Kidney tubule cell (primary cell): ENCODE measurements around the gene LRRC36.
"Not testable (repeated sequence)": the region's sequence is repeated elsewhere in the genome, so short reads cannot be mapped to it uniquely, and the experiment has no call there.

Experiments
- DNase-seq: peaks from one replicate; pipeline ENCODE4 v3.0.0-alpha.2; 2018; ENCODE audit warnings: low spot score

LRRC36 gene

DNA sequence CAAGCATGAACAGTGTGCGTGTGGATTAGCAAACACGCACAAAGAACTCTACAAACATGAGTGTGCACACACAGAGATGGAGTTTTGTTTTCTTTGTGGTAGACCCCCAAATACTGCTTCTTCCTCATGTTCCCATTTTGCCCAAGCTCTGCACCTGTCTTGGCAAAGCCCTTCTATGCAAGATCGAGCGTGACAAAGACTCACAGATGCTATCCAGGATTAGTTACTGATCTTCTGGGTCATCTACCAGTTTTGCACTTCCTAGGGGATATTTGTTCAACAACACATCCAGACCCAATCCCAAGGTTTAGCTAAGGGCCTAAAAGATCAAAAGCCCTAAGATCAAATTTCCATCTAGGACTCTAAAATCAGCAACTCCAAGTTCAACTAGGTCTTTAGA is 16.0 kb downstream of the LRRC36 start:
- no peak for DNase-seq

GRCh38 chr16:67345401-67345800 is 18.8 kb downstream of the LRRC36 start:
- no peak for DNase-seq

DNA sequence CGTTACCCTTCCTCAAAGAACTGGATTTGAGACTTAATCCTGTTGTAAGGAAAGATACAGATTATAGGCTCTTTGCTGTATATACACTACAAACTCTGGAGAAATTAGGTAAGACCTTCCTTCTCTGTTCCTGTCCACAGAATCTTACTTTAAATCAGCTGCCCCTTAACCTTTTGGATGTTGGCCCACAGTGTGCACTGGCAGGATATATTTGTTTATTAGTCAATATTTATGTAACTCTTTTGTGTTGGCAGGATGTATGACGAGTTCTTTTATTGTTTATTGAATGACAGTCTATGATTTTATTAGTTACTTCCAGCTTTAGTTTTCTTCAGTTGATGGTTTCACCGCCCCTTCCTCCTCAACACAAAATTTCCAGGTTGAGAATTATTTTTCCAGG is 19.7 kb downstream of the LRRC36 start:
- no peak for DNase-seq

DNA sequence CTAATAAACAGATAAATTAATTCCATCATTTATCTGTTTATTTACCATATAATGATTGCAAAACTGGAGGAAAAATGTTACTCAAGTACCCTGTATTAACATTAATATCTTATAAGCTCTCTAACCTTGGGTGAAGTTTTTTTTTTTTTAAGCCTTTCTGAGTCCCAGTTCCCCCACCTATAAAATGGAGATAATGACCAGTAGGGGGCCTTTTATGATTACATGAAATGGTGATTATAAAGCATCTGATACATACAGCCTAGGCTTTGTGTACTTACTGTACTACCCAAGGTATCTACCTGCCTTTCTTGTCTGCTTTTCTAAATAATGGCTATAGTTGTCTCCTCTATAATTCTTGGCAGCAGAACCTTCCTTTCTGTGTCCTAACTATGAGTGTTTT is 22.6 kb downstream of the LRRC36 start:
- peak; percentile 33 for DNase-seq

- no peak for DNase-seq
Observed at GRCh38 chr16:67350324-67350723, 23.7 kb downstream of the LRRC36 start.

- not testable (repeated sequence) for DNase-seq
Observed at GRCh38 chr16:67352463-67352862, 25.8 kb downstream of the LRRC36 start.

- DNase-seq = no peak
Observed at GRCh38 chr16:67356396-67356795, 29.8 kb downstream of the LRRC36 start.

- DNase-seq = no peak
Observed at GRCh38 chr16:67357561-67357960, 30.9 kb downstream of the LRRC36 start.

- DNase-seq = not testable (repeated sequence)
Observed at GRCh38 chr16:67359540-67360269, 33.1 kb downstream of the LRRC36 start.

GRCh38 chr16:67361038-67361437 is 34.4 kb downstream of the LRRC36 start:
- DNase-seq = no peak

DNA sequence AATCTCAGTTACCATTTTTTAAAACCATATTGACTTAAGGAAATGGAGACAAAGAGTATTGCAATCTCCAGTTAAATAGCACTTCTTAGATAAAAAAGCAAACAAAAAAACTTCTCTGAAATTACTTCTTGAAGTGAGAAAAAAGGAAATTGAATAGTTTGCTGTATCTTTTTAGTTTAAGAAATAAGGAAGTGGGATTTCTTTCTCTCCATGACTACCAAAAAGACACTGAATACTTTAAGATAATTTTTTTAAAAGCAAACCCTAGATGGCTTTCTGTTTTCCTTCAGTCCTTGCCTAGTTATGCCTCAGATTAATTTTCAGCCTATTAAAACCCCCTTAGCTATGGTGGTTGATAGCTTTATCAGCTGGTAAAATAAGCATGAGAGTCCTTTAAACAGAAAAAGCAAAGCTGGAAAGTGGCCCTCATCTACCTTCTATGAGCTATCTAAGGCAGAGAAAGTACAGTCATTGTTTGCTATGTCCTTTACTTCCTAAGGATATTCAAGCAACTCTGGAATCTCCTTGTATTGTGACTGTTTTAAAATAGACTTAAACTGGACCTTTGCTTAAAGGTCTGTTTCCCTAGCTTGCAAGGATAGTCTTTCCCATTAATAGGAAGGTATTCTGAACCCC is 38.1 kb downstream of the LRRC36 start:
- DNase-seq = no peak

GRCh38 chr16:67370661-67371060 is 44.0 kb downstream of the LRRC36 start:
- DNase-seq = no peak

DNA sequence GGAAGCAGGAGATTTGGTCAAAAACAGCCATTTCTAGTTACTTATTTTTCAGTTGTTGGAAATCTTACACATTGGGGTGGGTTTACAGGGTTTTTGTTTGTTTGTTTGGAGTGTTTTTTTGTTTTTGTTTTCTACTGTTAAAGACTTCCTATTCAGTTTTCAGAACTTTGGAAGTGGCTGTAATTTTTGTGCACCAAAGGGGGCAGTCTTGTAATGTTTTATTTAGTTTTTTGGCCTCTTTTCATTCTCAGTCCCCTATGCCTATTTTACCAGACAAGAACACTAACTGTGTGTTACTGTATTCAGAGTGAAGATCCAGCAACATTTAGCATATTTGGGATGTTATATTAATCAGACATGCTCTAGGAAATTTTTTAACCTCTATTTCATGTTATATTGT is 46.0 kb downstream of the LRRC36 start:
- DNase-seq = no peak

DNA sequence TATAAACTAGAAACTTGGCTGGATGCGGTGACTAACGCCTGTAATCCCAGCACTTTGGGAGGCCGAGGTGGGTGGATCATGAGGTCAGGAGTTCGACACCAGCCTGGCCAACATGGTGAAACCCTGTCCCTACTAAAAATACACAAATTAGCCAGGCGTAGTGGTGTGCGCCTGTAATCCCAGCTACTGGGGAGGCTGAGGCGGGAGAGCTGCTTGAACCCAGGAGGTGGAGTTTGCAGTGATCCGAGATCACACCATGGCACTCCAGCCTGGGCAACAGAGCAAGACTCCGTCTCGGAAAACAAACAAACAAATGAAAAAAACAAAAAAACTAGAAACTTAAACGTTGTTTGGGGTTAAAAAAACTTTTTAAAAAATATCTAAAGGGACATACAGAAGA is 49.4 kb downstream of the LRRC36 start:
- DNase-seq = not testable (repeated sequence)

DNA sequence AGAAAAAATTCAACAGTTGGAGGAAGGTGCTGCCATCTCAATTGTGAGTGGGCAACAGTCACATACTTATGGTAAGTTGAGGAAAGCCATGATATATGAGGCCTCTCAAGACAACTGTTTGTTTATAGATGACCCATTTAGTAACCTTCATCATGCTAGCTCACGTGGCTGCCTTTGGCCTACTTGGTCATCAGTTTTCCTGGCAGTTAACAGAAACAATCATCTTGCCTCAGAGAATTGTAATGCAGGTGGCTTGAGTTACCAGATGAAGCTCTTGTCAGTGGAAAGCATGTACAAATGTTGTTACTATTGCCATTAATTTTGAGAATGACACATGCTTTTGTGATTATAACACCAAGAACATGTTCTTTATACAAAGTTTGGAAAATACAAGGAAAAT is 52.0 kb downstream of the LRRC36 start:
- no peak for DNase-seq

DNA sequence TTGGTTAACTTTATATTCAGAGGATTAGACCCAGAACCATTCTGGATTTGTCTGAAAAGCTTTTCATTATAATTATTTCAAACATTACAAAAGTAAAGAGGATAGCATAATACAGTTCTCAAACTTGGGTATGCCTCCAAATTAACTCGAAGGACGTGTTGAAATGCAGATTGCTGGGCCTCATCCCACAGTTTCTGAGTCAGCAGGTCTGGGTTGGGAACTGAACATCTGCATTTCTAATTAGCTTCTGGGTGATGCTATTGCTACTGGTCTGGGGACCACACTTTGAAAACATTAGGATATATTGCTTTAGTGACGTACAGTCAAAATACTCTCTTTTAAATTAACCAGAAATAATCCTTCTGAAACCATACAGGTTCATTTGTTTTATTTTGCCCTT is 56.7 kb downstream of the LRRC36 start:
- no peak for DNase-seq

DNA sequence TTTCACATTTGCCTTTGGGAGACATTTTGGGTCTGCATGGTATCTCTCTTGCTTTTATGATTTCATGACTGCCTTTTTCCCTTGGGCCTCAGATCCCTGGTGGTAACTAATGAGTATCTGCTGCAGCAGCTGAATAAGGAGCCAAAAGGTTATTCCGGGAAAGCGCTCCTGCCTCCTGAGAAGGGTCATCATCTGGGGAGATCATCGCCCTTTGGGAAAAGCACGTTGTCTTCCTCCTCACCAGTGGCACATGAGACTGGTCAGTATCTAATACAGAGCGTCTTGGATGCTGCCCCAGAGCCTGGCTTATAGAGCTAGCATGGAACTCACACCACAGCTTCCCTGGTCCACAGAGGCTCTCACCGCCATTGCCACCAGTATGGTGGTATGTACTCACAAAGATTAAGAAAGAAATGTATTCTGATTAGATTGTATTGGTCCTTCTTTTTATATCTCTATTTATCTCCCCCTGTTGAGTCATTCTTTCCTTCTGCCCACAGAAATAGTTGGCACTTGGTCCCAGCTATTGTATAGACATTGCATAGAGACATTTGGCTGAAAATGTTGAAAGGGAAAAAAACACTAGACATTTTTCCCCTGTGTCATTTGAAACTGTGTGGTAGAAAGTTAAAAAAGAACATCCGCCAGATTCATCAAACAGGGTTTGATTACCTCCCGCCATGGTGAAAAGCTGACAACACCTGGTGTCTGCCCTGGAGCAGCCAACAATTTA is 58.3 kb downstream of the LRRC36 start:
- no peak for DNase-seq

DNA sequence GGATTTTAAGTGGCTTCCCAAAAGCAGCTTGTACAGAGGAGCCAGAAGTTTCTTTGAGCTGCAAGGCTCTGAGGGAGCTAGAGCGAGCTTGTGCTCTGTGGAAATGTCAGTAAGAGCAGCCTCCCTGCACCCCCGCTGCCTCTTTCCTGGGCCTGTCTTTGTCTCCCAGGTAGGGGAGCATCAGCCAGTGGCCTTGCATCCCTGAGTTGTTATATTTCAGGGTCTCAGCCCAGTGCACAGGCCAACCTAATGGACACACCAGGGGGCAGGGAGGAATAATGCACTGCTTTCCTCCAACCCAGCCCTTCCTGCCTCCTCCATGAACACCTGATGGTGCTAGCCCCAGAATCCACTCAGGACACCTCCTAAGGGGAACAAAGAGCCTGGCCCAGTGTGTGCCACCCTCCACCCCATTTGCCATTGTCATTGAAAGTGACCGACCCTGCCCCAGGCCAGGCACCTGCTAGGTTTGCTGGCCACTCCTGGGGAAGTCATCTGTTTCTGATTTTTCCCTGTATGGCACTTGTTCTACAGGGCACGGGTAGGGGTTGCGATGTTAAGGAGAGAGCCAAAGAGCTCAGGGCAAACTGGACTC is 60.3 kb downstream of the LRRC36 start:
- no peak for DNase-seq

DNA sequence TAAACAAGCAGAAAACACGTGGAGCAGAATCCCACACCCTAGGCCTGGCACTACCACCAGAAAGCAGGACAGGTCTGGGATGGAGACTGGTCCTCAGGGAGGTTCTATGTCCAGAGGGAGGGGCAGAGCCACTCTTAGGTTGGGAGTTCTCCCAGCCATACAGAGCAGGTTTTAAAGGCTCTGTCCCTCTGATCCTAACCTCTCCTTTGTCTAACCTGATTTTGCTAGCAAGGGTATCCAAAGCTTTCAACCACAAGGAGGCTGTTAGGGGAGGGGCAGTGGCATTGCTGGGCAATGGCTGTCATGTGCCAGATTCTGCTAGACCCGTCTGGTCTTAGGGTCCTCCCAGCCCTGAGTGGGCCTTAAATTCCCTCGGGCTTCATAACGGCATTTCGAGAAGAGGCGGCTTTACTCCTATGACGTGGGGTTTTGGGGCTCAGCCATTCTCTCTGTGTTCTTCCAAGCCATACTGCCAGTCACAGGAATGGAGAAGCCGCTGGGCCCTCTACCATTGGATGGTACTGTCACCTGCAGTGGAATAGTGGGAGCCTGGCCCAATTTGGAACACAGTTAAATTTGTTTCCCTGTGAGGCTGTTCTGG is 61.0 kb downstream of the LRRC36 start:
- DNase-seq = no peak

GRCh38 chr16:67388191-67388590 is 61.6 kb downstream of the LRRC36 start:
- DNase-seq = no peak

DNA sequence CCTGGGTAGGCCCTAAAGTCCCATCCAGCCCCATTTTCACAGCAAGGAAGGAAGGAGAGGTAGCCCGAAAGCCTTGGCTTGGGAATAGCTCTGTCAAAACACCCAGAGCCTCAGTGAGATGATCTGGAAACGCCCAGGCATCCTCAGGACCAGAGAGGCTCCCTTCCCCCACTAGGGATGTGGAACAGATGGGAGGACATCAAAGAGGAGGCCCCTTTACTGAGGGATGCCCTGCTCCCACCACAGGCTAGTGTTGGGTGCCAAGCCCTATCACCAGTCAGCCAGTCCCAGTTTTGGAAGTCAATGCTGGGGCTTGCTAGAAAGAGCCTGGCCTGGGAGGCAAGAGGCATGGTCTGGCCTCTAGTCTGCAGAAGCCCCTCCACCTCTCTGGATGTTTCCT is 62.0 kb downstream of the LRRC36 start:
- no peak for DNase-seq
